C4-2B (cell line): ENCODE measurements around the gene KRT79.

Experiments used
- ZFX ChIP-seq: fragments of 450-650 bp; IDR thresholded peaks from 2 replicates; pipeline ENCODE4 v1.6.1; 2017
- TF ChIP-seq, protein P1 (sequence below): fragments of 450-650 bp; conservative IDR thresholded peaks from 2 replicates; pipeline ENCODE4 v1.5.1; 2017; ENCODE audit warnings: mild to moderate bottlenecking

DNA sequence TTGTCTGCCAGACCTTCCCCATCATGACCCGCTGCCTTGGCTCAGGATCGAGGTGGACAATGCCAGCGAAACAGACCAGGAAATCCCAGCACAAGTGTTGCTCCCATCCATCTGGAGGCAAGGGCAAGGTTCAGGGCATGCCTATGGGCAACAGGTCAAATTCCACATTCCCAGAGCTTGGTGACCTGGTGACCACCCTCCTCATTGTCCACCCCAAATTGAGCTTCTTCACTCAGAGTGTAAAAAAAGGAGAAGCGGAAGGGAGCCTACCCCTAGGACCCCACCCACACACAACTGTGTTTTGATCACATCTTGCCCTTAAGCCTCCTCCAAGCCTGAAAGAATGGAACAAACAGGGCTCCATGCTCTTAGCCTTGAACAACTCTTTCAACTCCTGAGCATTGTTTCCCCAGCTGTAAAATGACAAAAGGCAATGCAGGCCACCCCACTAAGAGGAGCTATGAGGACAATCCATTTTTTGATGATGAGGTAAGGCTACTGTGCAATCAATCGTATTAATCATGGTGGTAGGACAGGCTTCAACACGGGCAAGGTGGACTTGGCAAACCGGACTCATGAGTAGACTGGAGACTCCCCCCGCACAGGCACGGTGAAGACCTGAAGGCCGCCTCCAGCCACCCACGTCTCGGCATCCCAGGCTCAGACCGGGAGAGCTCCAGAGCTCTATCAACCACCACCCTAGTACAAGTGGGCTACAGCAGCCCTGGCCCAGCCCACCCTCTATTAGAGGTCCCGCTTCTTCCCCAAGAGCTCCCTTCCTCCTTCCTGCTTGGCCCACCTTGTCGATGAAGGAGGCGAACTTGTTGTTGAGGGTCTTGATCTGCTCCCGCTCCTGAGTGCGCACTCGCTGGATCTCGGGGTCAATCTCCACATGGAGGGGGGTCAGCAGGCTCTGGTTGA, 866 bp downstream of the KRT79 start:
- TF ChIP-seq, protein P1, sequence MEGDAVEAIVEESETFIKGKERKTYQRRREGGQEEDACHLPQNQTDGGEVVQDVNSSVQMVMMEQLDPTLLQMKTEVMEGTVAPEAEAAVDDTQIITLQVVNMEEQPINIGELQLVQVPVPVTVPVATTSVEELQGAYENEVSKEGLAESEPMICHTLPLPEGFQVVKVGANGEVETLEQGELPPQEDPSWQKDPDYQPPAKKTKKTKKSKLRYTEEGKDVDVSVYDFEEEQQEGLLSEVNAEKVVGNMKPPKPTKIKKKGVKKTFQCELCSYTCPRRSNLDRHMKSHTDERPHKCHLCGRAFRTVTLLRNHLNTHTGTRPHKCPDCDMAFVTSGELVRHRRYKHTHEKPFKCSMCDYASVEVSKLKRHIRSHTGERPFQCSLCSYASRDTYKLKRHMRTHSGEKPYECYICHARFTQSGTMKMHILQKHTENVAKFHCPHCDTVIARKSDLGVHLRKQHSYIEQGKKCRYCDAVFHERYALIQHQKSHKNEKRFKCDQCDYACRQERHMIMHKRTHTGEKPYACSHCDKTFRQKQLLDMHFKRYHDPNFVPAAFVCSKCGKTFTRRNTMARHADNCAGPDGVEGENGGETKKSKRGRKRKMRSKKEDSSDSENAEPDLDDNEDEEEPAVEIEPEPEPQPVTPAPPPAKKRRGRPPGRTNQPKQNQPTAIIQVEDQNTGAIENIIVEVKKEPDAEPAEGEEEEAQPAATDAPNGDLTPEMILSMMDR: no peak
- TF ChIP-seq ZFX: no peak
